22Rv1 (cell line): ENCODE results near the gene CTSH.

Source experiments
- CTCF ChIP-seq: fragments of 450-650 bp; IDR thresholded peaks from 2 replicates; pipeline ENCODE4 v1.5.1; 2017; ENCODE audit warnings: mild to moderate bottlenecking
- ZFX ChIP-seq: fragments of 450-650 bp; IDR thresholded peaks from 2 replicates; pipeline ENCODE4 v1.6.1; 2017; ENCODE audit warnings: antibody characterized with exemption, borderline replicate concordance

GRCh38 chr15:78914027-78914764 is 30.6 kb downstream of the CTSH start:
- TF ChIP-seq CTCF, result no peak; the same call in 1 of the 2 replicates
- TF ChIP-seq ZFX, result no peak
